ENCODE measurements around the gene SUN2. TPM values are rescaled to one million over a fixed set of nuclear protein-coding genes. Genes with fewer than 3 reads are reported as not detected.

SUN2 gene
- total RNA-seq, 3 donors from 2014 or later: 173 to 577 (median 266) TPM

- Histone ChIP-seq H3K27me3 (no peaks in the 10 kb centered on the region), H3K9me3 (no peaks in the 10 kb centered on the region), H3K27ac (no peak overlapping the region), H3K4me1 (no peaks in the 10 kb centered on the region), H3K36me3 (peaks cover 57% of the 10 kb centered on the region), H3K4me3 (no peak overlapping the region)
- DNase-seq (ENCODE audit: low spot score in 2 of 2): no peak
- TF ChIP-seq CTCF (IDR thresholded peaks at IDR 0.05): no peak
- no peak for TF ChIP-seq POLR2A (IDR thresholded peaks at IDR 0.05)
- no peak for TF ChIP-seq POLR2AphosphoS5 (IDR thresholded peaks at IDR 0.05)
- intact Hi-C loops (cut with DNase I; ENCODE audit: low total_unique reads): loop anchor here (5.0 kb wide), 1 partner anchor 901 kb away; no protein-coding TSS in a partner anchor
Measured at GRCh38 chr22:38741576-38741975, 14.2 kb downstream of the SUN2 start.

DNA sequence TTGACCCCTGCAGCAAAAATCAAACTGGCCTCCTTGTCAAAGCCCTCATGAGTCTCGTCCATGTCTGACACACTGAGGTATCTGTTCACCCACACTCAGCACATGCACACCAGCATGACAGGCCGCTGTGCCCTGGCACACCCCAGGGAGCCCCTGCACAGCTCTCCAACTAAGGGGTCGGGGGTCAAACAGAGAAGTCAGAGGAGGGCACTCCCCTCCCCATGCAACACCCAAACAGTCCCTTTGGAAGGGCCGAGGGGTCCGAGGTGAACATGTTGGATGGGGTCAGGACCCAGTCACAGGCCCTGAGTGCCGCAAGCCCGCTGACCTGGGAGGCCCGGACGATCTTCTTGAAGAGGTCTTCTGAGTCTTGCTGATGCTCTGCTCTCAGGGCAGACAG is 14.6 kb downstream of the SUN2 start:
- no peaks in the 10 kb centered on the region for H3K27me3 ChIP-seq
- H3K36me3 ChIP-seq: peaks cover 57% of the 10 kb centered on the region
- no peak for TF ChIP-seq CTCF (IDR thresholded peaks at IDR 0.05)
- no peak for TF ChIP-seq POLR2AphosphoS5 (IDR thresholded peaks at IDR 0.05)
- TF ChIP-seq POLR2A (IDR thresholded peaks at IDR 0.05): no peak
- H3K4me1 ChIP-seq: no peaks in the 10 kb centered on the region
- no peaks in the 10 kb centered on the region for H3K9me3 ChIP-seq
- DNase-seq (ENCODE audit: low spot score in 2 of 2): no peak
- H3K4me3 ChIP-seq: no peak overlapping the region
- intact Hi-C loops (cut with DNase I; ENCODE audit: low total_unique reads): loop anchor here (5.0 kb wide), 1 partner anchor 901 kb away; no protein-coding TSS in a partner anchor
- H3K27ac ChIP-seq: no peak overlapping the region

DNA sequence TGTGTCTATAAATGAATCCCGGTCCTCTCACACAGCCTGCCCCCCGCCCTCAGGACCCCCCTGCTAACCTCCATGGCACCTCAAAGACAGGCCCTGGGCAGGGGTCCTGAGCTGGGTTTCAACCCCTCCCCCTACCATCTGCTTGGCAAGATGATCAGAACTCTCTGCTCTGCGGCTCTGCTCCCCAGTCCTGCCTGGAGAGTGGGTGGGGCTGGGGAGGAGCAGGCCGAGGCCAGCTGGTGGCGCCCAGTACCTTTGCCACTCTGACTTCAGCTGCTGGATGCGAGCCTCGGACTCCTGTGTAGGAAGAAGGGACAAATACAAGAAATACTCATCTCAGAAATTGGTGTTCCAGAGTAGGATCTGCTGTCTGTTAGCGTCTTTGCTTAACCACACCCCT is 15.0 kb downstream of the SUN2 start:
- Histone ChIP-seq H3K27me3 (no peaks in the 10 kb centered on the region), H3K27ac (no peak overlapping the region), H3K4me3 (no peak overlapping the region), H3K9me3 (no peaks in the 10 kb centered on the region), H3K36me3 (peaks cover 53% of the 10 kb centered on the region), H3K4me1 (no peaks in the 10 kb centered on the region)
- intact Hi-C loops (cut with DNase I; ENCODE audit: low total_unique reads): loop anchor here (5.0 kb wide), 1 partner anchor 902 kb away; no protein-coding TSS in a partner anchor
- TF ChIP-seq CTCF (IDR thresholded peaks at IDR 0.05) (no peak), POLR2A (IDR thresholded peaks at IDR 0.05) (no peak), POLR2AphosphoS5 (IDR thresholded peaks at IDR 0.05) (no peak)
- DNase-seq (ENCODE audit: low spot score in 2 of 2): no peak

DNA sequence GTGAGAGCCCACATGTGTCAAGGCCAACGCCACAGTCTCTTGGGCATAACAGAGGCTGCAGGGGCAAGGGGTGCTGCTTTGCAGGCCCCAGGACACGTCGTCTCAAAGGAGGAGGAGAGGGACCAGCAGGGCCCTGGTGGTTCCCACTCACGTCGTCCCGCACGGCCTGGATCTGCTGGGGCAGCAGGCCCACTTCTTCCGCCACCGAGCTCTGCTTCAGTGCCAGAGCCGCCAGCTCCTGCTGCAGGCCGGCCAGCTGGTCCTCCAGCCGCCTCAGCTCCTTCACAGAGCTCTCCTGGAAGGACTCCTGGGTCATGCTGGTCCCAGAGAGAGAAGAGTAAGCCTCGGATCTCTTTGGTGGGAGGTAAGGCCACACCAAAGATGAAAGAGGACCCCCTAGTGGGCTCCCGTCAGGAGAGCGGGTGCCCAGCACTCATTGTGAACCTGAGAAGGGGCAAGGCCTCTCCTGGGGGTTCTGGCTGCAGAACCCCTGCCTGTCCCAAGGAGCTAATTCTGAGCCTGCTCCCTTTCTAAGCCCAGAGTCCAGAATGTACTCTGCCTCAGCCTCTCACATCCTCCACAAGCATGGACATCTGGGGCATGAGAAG is 15.6 kb downstream of the SUN2 start:
- no peak overlapping the region for H3K4me3 ChIP-seq
- H3K27me3 ChIP-seq: no peaks in the 10 kb centered on the region
- DNase-seq (ENCODE audit: low spot score in 2 of 2): no peak
- no peak overlapping the region for H3K27ac ChIP-seq
- TF ChIP-seq CTCF (IDR thresholded peaks at IDR 0.05) (no peak), POLR2A (IDR thresholded peaks at IDR 0.05) (no peak), POLR2AphosphoS5 (IDR thresholded peaks at IDR 0.05) (no peak)
- H3K4me1 ChIP-seq: no peaks in the 10 kb centered on the region
- no peaks in the 10 kb centered on the region for H3K9me3 ChIP-seq
- H3K36me3 ChIP-seq: peaks cover 48% of the 10 kb centered on the region
- intact Hi-C loops (cut with DNase I; ENCODE audit: low total_unique reads): loop anchor here (5.0 kb wide), 1 partner anchor 902 kb away; no protein-coding TSS in a partner anchor

GRCh38 chr22:38739300-38740055 is 16.3 kb downstream of the SUN2 start:
- peak overlapping the region in 1 of 2 donors; percentile 3 for H3K27ac ChIP-seq
- intact Hi-C loops (cut with DNase I; ENCODE audit: low total_unique reads): loop anchor here (5.0 kb wide), 1 partner anchor 903 kb away; no protein-coding TSS in a partner anchor

More at GRCh38 chr22:38739300-38740055, 16.3 kb downstream of the SUN2 start:
- no peak for TF ChIP-seq POLR2A (IDR thresholded peaks at IDR 0.05)
- TF ChIP-seq CTCF (IDR thresholded peaks at IDR 0.05): no peak
- TF ChIP-seq POLR2AphosphoS5 (IDR thresholded peaks at IDR 0.05): no peak
- no peaks in the 10 kb centered on the region for H3K9me3 ChIP-seq
- DNase-seq (ENCODE audit: low spot score in 2 of 2): no peak
- no peaks in the 10 kb centered on the region for H3K4me1 ChIP-seq
- H3K27me3 ChIP-seq: no peaks in the 10 kb centered on the region
- H3K4me3 ChIP-seq: no peak overlapping the region
- peaks cover 41% of the 10 kb centered on the region for H3K36me3 ChIP-seq
